Adrenal gland (tissue), 12 donors: ENCODE results near the gene IL17RA. TPM values are rescaled to one million over a fixed set of nuclear protein-coding genes. Genes with fewer than 3 reads are reported as not detected.

Experiments
- DNase-seq, 7 donors: peaks; one replicate each; pipeline ENCODE4 v3.0.0-alpha.2; 2019 to 2020
- H3K27ac ChIP-seq, 5 donors: fragments of 200-600 bp; sonication (generic) in 4 of 5; 1 replicate in 3 of 5; 2 replicates in 2 of 5; pipeline versions ENCODE4 v1.5.1 to v1.8.0; 2016 to 2020; ENCODE audit warnings: mild to moderate bottlenecking in 1 of 5
- H3K27me3 ChIP-seq: fragments of 200-600 bp; 2 replicates; pipeline ENCODE4 v1.8.0; 2021
- H3K36me3 ChIP-seq, 2 donors: fragments of 200-600 bp; replicated peaks in 1 of 2; 1 replicate in 1 of 2; 2 replicates in 1 of 2; pipeline versions ENCODE4 v1.5.1 to v1.8.0; 2018 to 2022
- H3K4me1 ChIP-seq, 2 donors: fragments of 200-600 bp; replicated peaks in 1 of 2; 1 replicate in 1 of 2; 2 replicates in 1 of 2; pipeline versions ENCODE4 v1.5.1 to v1.8.0; 2018 to 2021
- H3K4me3 ChIP-seq, 4 donors: fragments of 200-600 bp; sonication (generic) in 3 of 4; one replicate each; pipeline ENCODE4 v1.5.1; 2016 to 2018
- H3K9me3 ChIP-seq, 3 donors: fragments of 200-600 bp; sonication (generic) in 1 of 3; replicated peaks in 1 of 3; 1 replicate in 2 of 3; 2 replicates in 1 of 3; pipeline versions ENCODE4 v1.5.1 to v1.8.0; 2016 to 2021
- POLR2A ChIP-seq, 2 donors: fragments of 450-650 bp; IDR thresholded peaks; one replicate each; pipeline ENCODE4 v1.6.1; 2017; ENCODE audit warnings: antibody characterized with exemption in 2 of 2, mild to moderate bottlenecking in 2 of 2, moderate library complexity in 1 of 2
- WGBS, 4 donors: extraction: QIAGEN DNeasy Blood & Tissue Kit in 2 of 4; methylation state at CpG; one replicate each; pipeline versions ENCODE4 v1.1.5 to v1.1.7; 2013 to 2017; 5-methylcytosine and 5-hydroxymethylcytosine counted together
- intact Hi-C, 2 donors: fragments of 100-400 bp; cut with DNase I; formaldehyde crosslinking; loops; one replicate each; pipeline versions ENCODE4 v1.14.1 to v1.15.0; 2022 to 2023
- polyA plus RNA-seq, 3 donors: library from polyadenylated mRNA; stranded (reverse); fragments of 200-250 nt in 2 of 3; fragments of 350-450 nt in 1 of 3; fragmentation: Illumina TruSeq in 1 of 3; extraction: RNeasy Lipid Tissue Mini Kit (QIAGEN cat#74804) in 1 of 3; gene quantifications; one replicate each; pipeline ENCODE4 v1.2.3, GENCODE V29; 2013 to 2014
- total RNA-seq, 9 donors: library from RNA; depleted of rRNA in 4 of 9; stranded (reverse); fragments of >200 nt in 4 of 9; fragments of 120-200 nt in 1 of 9; fragmentation: NEBNext Ultra II Directional in 1 of 9; extraction: Animal tissue kit (Norgen Biotek cat#: 25700) in 1 of 9; gene quantifications; one replicate each; pipeline versions ENCODE4 v1.1.0 to v1.2.4, GENCODE V29; 2013 to 2023
- TF ChIP-seq, protein P1 (sequence below), 6 experiments: fragments of 450-650 bp in 4 of 6; fragments of 200-600 bp in 2 of 6; sonication (generic) in 1 of 6; IDR thresholded peaks; 1 replicate in 5 of 6; 2 replicates in 1 of 6; pipeline versions ENCODE4 v1.5.1 to v1.8.0; 2016 to 2021; ENCODE audit warnings: antibody characterized with exemption in 6 of 6, mild to moderate bottlenecking in 2 of 6, moderate library complexity in 1 of 6
- donor health status: healthy with polysubstance abuse.
- donor health status: Bipolar disorder and iron deficiency.
- donor health status: DM: yes; HTN: yes; CAD: no.
- donor health status: DM: no; HTN: no; CAD: no.
- donor health status: DM: no; HTN: no; CAD: no.
- donor health status: DM: yes; HTN: yes; CAD: no.

IL17RA gene
- total and polyA plus RNA-seq, 12 donors, result 2.2 to 31.8 (median 21.5) TPM

DNA sequence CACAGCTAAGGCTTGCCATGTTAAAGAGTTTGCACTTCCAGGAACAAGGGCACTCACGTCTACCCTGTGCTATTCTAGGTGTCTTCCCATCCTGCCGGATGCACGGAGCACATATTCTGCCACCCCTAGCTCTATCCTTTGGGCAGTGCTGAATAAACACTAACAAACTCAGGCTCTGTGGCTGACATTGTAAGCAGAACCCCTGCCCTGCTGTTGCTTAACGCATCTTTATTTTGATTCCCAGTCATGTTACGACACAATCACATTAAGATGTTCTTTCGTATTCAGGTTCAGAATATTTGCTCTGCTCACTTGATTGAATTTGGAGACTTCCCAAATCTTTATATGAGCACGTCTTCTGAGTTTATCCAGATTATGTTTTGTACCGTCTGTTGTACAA lies 77.9 kb downstream of the IL17RA start:
- DNase-seq, result no peak

DNA sequence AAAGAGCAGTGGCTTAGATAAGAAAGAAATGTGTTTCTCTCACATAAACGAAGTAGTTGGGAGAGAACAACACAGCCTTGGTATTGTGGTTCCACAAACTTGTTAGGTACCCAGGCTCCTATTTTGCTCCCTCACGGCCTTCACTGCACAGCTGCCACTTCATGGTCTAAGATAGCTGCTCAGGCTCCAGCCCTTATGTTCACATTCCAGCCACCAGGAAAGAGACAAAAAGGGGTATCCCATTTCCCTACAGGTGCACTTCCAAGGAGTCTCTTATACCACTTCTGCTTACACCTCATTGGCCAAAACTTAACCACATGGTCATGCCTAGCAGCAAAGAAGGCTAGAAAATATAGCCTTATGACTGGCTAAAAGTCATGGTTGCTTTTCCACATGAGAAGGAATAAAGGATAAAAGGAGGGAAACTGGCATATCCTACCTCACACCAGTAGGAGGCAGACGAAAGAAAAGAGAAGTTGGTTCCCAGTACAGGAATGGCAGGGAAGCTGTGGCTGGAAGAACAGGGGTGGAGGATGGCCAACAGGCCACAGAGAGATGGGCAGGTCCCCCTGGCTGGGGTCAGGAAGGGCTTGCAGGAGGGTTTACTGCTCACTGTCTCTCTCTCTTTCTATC lies 79.7 kb downstream of the IL17RA start:
- intact Hi-C loops, result loop anchor here in 1 of 2 donors (5.0 kb wide), 1 partner anchor 42 kb away; the partner anchor contains the start of gene TMEM121B
- Histone ChIP-seq H3K4me1 (peaks cover 7 to 13% of the 10 kb centered on the region in 2 donors), H3K27ac (no peak overlapping the region), H3K27me3 (no peaks in the 10 kb centered on the region), H3K36me3 (no peaks in the 10 kb centered on the region), H3K4me3 (no peak overlapping the region), H3K9me3 (no peaks in the 10 kb centered on the region)
- WGBS, 4 donors, result 84 to 89% (median 87%) methylated on average over 3 of the region's 3 CpGs
- DNase-seq, result no peak
- no peak for TF ChIP-seq POLR2A (IDR thresholded peaks at IDR 0.05)

More for the DNA sequence above, 77.9 kb downstream of the IL17RA start:
- 67 to 84% (median 81%) methylated on average over 8 of the region's 8 CpGs for WGBS, 4 donors
- H3K9me3 ChIP-seq, result no peaks in the 10 kb centered on the region
- no peak overlapping the region for H3K27ac ChIP-seq
- intact Hi-C loops, result loop anchor here in 1 of 2 donors (5.0 kb wide), 1 partner anchor 40 kb away; the partner anchor contains the start of gene TMEM121B
- TF ChIP-seq POLR2A (IDR thresholded peaks at IDR 0.05), result no peak
- TF ChIP-seq, protein P1, sequence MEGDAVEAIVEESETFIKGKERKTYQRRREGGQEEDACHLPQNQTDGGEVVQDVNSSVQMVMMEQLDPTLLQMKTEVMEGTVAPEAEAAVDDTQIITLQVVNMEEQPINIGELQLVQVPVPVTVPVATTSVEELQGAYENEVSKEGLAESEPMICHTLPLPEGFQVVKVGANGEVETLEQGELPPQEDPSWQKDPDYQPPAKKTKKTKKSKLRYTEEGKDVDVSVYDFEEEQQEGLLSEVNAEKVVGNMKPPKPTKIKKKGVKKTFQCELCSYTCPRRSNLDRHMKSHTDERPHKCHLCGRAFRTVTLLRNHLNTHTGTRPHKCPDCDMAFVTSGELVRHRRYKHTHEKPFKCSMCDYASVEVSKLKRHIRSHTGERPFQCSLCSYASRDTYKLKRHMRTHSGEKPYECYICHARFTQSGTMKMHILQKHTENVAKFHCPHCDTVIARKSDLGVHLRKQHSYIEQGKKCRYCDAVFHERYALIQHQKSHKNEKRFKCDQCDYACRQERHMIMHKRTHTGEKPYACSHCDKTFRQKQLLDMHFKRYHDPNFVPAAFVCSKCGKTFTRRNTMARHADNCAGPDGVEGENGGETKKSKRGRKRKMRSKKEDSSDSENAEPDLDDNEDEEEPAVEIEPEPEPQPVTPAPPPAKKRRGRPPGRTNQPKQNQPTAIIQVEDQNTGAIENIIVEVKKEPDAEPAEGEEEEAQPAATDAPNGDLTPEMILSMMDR (IDR thresholded peaks at IDR 0.05), result no peak
- no peaks in the 10 kb centered on the region for H3K27me3 ChIP-seq
- H3K36me3 ChIP-seq, result no peaks in the 10 kb centered on the region
- peaks cover 13 to 21% of the 10 kb centered on the region in 2 donors for H3K4me1 ChIP-seq
- no peak overlapping the region for H3K4me3 ChIP-seq

Other genes starting within 250 kb of the IL17RA start
- not detected for gene GAB4, start 76.8 kb upstream of the IL17RA start, total RNA-seq
- under 1 TPM in 1 of 3 donors, not detected in 2; 0.03 TPM for gene GAB4, start 76.8 kb upstream of the IL17RA start, polyA plus RNA-seq
- gene TMEM121B, start 36.4 kb downstream of the IL17RA start, total RNA-seq, result 1 to 10 TPM in 6 of 9 donors, under 1 TPM in 3; 0.22 to 2.3 (median 1.4) TPM
- under 1 TPM; 0.24 to 0.79 (median 0.30) TPM for gene TMEM121B, start 36.4 kb downstream of the IL17RA start, polyA plus RNA-seq
- gene HDHD5, start 74.3 kb downstream of the IL17RA start, total RNA-seq, result 10 to 100 TPM; 36.6 to 60.8 (median 46.5) TPM
- 10 to 100 TPM; 21.9 to 26.5 (median 23.6) TPM for gene HDHD5, start 74.3 kb downstream of the IL17RA start, polyA plus RNA-seq
- 10 to 100 TPM; 11.2 to 58.2 (median 18.8) TPM for gene ADA2, start 134.4 kb downstream of the IL17RA start, total RNA-seq
- 10 to 100 TPM; 10.7 to 25.6 (median 13.2) TPM for gene ADA2, start 134.4 kb downstream of the IL17RA start, polyA plus RNA-seq